ENCODE measurements around the gene TBC1D10A.

Gene TBC1D10A

DNA sequence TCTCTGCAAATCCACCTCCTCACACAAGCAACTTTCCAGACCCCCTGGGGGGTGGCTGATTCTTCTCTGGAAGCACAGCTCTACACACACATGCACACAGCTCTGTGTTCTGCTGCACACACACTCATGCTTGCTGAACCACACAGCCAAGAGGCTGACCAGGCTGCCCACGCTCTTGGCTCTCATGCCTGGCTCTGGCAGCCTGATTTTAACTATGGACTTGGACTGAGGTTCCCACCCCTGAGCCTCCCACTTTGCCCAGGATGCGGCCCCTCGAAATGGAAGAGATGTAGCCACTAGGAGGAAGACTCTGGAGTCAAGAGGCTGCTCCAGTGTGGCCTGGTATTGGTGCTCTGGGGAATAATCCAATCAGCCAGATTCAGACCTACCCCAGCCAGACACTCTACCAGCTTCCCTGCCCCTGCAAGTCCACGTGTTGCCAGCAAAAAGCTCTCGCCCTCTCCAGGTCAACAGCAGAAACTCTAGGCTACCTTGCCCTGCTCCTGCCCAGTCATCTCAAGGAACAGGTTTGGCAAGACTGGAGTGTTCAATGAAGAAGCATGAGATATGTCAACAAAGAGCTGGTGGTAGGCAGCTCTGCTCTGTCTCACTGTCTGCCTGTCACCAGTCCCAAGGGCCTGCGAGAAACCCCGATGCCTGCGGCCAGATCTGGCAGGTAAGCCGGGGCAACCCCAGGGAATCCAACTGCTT, 28.6 kb downstream of the TBC1D10A start:
- DNase-seq: no peak

DNA sequence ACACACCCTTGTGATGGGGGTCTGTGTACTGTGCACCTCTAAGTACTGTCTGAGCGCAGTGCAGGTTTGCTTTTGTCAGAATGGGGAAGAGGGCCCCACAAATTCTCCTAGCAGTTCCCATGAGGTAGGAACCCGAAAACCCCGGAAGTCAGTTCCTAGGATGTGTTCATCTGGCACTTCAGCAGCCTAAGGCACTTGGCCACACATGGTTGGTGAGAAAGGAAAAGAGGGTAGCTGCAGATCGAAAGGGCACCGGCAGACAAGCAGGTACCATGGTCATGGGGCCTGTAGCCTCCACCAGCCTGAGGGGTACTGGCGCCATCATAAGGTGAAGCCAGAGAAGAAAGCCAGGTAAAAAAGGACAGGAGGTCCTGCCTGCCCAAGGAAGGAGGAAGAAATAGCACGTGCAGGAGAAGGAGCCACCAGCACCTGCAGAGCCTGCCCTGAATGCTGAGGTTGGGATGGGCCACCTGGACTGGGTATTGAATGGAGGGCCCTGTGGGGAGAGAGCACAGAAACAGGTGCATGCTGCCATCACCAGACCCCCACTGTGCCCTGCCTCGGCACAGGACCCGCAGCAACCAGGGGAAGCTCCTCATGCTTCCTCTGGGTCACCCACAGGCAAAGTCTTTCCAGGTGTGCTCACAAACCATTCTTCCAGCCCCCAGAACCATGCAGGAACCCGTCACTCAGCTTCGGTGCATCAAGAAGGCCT, 29.3 kb downstream of the TBC1D10A start:
- DNase-seq: no peak

DNA sequence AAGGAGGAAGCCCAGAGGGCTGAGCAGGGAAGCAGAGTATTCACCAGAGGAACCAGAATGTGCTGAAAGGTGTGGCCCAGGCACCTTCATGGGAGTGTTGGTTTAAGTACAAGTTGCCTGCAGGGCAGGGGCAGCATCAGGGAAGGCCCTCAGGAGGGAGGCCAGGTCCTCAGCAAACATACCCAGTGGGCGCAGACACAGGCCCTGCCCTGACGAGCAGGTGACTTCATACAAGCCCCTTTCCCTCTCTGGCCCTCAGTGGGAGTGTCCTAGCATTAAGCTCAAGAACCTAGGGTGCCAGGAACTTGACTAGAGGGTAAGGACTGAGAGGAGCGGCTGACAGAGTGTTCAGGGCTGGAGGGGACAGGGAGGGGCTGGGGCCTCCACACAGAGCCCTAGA, 29.9 kb downstream of the TBC1D10A start:
- DNase-seq: no peak

DNA sequence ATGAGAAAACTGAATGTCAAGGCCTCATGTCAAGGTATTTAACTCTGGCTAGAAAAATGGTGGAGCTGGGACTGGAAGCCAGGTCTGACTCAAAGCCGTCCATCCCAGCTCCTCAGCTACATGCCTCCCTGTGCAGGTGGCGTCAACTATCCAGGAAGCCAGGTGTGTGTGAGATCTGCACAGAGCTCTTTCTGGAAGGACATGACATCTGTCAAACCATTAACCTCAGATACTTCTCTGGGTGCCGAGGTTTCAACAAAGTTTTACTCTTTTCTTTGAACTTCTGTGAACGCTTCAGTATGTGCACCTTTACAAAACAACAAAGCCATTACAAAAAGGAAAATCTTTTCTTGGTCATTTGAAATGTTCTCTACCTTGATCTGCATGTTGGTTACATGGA, 30.4 kb downstream of the TBC1D10A start:
- no peak for DNase-seq

DNA sequence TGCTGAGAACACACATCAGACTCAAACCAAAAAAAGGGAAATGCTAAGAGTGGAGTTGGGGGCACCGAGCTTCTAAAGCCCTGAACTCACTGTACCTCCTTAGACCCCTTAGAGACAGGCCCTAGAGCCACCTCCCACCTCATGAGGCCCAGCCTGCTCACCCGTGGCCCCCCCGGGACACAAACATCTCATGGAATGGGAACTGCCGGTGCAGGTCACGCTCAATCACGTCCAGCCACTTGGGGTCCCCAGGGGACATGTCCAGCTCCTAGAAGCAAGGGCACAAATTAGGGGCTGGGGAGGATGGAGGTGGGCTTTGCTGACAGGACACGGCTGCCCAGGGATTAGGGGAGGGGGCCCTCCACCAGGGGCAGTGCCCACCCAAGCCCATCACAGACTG, 31.2 kb downstream of the TBC1D10A start:
- no peak for DNase-seq

GRCh38 chr22:30294830-30295229, 31.9 kb downstream of the TBC1D10A start:
- DNase-seq: no peak

GRCh38 chr22:30294066-30294465, 32.7 kb downstream of the TBC1D10A start:
- DNase-seq: peak; percentile 80 to 84

GRCh38 chr22:30293026-30293425, 33.7 kb downstream of the TBC1D10A start:
- DNase-seq: no peak

DNA sequence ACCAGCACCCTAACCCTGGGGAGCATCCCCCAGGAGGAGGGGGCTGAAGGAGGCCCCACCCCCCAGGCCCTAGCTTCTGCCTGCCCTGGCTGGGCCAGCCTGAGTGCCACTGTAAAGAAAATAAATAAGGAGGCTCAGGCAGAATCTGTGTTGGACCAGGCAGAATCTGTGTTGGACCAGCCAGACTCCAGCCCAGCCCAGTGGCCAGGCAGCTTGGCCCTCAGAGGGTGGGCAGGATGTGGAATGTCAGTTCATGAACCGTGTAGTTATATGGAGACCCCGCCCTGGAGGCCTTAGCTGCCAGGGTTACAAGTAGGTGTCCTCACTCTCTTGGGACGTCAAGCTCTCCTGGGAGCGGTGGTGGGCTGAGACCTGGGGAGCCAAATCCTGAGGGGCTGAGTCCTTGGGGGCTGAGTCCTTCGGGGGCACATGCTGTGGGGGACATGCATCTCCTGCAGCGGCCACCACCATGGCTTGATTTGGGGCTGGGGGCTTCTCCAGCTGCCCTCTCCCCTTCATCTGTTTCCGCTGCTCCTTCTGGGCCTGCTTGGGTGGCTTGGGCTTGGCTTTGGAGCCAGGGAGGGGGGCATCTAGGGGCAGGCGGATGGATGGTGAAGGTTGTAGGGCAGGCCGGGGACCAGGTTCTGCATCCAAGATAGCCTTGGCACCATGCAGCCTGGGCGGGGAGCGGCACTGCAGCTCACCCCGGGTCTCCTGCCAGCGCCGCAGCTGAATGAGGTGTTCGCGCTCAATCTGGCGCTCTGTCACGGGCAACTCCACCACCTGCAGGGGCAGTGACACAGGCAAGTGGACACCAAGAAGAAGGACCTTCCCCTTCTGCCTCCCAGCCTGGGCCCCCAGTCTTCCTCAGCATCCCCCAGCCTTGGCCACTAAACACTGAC, 34.4 kb downstream of the TBC1D10A start:
- no peak for DNase-seq

GRCh38 chr22:30291058-30291892, 35.5 kb downstream of the TBC1D10A start:
- peak; percentile 81 to 91 for DNase-seq

GRCh38 chr22:30290342-30291057, 36.2 kb downstream of the TBC1D10A start:
- peak; percentile 81 to 91 for DNase-seq

DNA sequence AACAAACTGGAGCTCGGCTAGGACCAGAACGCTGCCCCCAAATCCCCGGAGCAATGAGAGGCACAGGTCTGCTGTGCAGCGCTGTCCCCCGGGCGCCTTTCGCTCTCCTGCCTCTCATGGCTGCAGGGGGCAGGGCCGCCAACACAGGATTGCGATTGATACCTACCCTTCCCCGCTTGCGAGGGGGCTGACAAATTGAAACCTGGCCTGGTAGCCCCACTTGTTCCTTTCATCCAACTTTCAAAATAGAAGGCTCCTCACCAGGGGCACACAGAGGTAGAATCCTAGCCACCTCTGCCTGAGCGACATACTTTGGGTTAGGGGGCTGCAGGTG, 36.8 kb downstream of the TBC1D10A start:
- peak in 1 of 2 experiments; percentile 83 for DNase-seq

GRCh38 chr22:30289141-30289979, 37.4 kb downstream of the TBC1D10A start, which contains the start of gene CASTOR1:
Gene CASTOR1 (minus strand): TSS chr22:30289505. CDS start chr22:30289497, 8 bp downstream.
- peak; percentile 99 for DNase-seq

DNA sequence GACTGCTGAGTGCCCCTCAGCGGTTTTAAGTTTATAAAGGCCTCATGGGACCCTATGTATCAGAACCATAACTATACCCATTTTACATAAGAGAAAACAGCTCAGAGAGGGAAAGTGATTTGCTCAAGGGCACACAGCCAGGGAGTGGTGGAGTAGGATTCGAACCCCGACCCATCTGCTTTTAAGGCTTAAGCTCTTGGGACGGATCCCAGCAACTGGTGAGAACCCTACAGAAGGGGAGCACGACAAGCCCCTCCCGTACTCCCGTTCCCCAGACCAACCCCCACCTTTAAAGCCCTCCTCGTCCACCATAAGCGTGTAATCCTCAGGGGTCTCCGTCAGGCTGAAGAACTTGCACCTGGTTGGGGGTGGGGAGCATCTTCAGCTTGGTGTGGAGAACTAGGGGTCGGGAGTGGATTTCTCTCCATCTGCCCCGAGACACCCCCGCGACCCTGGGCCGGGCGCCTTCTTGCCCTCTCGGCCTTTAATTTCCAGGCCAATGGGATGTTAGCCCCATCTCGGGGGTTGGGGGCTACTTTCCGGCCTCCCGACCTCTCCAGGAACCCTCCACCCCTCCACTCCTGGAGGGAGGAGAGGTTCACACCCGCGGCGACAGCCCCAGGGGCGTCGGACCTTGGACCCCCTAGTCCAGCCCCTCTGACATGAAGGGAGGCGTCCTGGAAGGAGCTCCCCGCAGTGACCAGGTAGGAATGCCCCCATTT, 38.2 kb downstream of the TBC1D10A start:
- DNase-seq: no peak

DNA sequence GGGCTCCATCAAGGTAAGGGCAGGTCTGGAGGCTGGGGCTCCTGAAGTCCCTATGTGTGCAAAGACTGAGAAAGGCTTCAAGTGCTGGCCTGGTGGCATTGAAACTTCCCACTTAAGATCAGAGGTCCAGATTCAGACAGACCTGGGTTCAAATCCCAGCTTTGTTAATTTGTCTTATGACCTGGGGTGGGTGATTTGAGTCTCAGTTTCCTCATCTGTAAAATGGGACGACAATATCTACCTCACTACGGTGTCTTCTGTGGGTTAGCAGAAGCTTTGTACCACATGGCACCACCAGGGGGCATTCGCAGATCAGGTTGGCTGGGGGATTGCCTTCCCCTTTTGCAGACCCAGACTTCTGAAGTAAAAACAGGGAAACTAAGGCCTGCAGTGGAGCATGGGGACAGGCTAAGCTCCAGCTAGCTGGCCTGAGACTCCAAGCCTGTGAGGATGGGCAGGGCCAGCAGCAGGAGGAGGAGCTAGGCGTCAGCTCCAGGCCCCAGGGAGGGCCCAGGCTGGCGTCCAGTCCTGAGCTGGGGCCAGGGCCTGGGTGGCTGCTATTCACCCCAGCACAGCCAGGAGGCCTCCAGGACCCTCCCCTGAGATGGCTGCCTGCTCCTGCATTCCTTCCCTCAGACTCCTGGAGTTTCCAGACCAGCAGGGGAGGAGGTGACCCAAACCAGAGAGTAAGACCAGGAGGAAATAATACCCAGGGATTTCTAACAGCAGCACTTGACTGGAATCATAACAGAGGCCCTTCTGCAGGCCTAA, 38.9 kb downstream of the TBC1D10A start:
- peak; percentile 89 to 97 for DNase-seq

DNA sequence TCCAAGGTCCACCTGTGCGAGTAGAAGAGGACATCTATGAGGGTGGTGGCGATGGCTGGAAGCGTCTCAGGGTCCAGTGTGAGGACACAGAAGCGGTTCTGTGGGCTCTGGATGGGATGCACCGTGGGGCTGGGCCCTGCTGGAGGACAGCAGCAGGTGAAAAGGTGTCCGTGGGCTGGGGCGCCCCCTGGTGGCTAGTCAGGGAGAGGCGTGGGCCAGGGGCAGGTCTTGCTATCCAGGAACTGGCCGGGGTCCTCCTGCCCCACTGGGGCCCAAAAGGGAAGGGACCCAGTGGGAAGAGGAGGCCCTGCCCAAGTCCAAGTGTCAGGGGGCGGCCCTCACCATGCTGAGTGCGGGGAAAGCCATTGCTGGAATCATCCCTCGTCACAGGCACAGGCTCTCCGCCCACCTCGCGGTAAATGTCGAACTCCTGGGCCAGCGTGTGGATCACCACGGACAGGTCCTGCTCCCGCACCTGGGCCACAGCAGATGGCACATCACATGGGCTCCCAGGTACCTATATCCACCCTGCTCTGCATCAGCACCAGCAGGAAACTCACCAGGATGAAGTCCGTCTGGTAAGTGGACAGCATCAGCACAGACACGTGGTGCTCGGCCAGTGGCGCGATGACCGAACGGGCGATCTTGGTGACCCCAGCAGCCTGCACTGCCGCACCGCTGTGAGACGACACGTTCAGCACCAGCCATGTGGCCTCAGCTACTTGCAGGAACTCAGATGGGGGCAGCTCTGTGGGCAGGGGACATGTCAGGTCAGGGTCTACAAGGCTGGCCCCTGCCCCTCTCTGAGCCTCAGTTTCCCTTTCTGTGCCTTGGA, 39.7 kb downstream of the TBC1D10A start:
- DNase-seq: peak; percentile 67 to 70

- DNase-seq: no peak
Observed at GRCh38 chr22:30286331-30286730, 40.4 kb downstream of the TBC1D10A start.

- no peak for DNase-seq
Observed at GRCh38 chr22:30285846-30286200, 40.9 kb downstream of the TBC1D10A start.
